ENCODE results near the gene PDE10A. TPM values are rescaled to one million over a fixed set of nuclear protein-coding genes. Genes with fewer than 3 reads are reported as not detected.

The PDE10A gene
- total RNA-seq, 2 experiments from 2014 or later = not detected

DNA sequence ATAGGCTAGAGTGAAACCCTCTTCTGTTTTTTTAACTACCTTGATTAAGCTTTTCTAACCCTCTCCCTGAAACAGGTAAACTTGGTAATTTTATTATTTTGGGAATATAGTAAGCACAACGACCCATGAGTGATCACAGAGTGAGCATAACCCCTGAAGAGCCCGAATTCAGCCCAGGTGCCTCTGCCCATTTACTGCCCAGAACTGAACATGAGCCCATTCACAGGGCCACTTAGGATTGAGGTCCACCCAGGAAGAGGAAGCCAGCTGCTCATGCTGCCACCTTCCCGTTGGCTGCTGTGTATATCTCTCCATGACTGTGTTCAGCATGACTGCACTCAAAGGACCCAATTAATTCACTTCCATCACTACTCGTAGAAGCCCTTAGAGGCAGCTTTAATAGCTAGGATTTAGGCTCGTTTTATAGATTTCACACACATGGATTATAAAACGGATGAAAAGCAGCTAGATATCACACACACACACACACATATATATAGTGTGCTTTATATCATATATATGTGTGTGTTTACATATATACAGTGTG, 8.3 kb upstream of the PDE10A start:
- no peak for ATAC-seq
- CTCF ChIA-PET = no interaction called here
- Mint-ChIP-seq H3K4me1 (no peaks in the 10 kb centered on the region), H3K27ac (no peak overlapping the region), H3K27me3 (peaks cover 10% of the 10 kb centered on the region), H3K36me3 (no peaks in the 10 kb centered on the region), H3K9me3 (ENCODE audit: low read depth) (no peaks in the 10 kb centered on the region), H3K4me3 (no peak overlapping the region)
- DNase-seq = no peak

DNA sequence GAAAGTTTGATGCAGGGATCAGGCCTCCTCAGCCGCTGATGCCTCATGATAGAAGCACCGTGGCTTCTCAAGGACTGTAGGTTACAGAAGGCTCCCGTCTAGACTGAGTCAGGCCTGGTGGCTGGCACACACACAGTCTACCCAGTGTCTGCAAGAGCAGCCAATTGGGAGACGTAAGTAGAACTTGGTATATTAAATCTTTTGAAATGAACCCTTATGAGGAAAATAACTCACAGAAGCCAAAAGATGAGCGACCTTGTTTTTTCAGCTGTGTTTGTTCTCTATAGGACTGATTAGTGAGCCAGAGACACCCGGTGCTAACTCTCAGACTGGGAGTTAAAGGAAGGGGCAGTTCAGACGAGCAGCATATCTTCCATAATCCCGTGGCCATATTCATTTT, 5.9 kb upstream of the PDE10A start:
- no peak for DNase-seq
- CTCF ChIA-PET = no interaction called here
- no peaks in the 10 kb centered on the region for H3K9me3 Mint-ChIP-seq (ENCODE audit: low read depth)
- peaks cover 3% of the 10 kb centered on the region for H3K4me1 Mint-ChIP-seq
- no peak for ATAC-seq
- peaks cover 27% of the 10 kb centered on the region for H3K27me3 Mint-ChIP-seq
- H3K27ac Mint-ChIP-seq = no peak overlapping the region
- H3K36me3 Mint-ChIP-seq = peaks cover 3% of the 10 kb centered on the region
- no peak overlapping the region for H3K4me3 Mint-ChIP-seq

DNA sequence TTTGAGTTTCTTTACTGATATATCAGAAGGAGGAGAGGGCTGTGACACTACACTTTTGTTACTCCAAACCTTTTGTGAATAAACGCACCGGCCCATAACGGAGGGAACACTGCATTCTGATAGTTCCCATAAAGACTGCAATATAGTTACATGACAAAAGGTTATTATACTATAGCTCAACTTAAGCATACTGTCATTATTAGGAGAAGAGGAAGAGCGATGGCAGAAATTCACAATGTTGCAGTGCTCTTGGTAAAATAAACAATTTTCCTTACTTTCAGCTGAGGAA, 2.3 kb upstream of the PDE10A start:
- CTCF ChIA-PET = no interaction called here
- DNase-seq (no peak), ATAC-seq (no peak)
- H3K4me1 Mint-ChIP-seq = peaks cover 3% of the 10 kb centered on the region
- H3K36me3 Mint-ChIP-seq = peaks cover 5% of the 10 kb centered on the region
- no peaks in the 10 kb centered on the region for H3K9me3 Mint-ChIP-seq (ENCODE audit: low read depth)
- H3K27ac Mint-ChIP-seq = no peak overlapping the region
- no peak overlapping the region for H3K4me3 Mint-ChIP-seq
- H3K27me3 Mint-ChIP-seq = peaks cover 44% of the 10 kb centered on the region

DNA sequence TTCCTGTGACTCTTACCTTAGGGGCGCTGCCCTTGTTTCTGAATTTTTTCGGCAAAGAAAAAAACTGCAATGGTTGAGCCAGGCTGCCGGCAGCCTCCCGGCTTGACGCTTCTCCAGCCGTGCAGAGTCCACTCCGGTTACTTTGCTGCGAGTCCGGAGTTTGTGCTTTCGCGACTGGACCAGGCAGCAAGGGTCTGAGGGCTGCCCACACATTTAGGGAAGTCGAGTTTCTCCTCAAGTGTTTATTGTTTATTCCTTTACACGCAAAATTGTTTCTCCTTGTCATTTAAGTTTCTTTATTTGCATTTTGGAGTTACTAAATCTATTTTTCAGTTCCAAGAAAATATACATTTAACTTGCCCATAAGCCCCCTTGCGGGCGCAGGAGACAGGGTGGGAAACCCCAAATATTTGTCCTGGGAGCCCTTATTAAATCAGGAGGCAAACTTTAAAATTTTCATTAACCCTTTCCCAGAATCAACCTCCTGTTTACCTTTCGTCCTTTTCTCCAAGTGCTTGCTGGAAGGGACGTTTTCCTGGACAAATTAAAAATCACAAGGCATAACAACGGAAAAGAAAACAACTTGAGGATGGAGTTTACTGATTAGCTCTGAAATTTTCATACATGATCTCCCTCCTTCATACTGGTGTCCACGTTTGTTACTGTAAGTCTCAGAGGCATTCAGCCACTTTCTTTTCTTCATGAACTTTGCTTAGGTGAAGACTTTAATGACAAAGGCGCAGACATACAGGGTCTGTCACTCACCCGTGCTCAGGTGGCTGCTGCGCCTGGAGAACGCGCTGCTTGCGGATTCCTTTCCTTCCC, 1.7 kb upstream of the PDE10A start:
- Mint-ChIP-seq H3K36me3 (peaks cover 5% of the 10 kb centered on the region), H3K27ac (peak overlapping the region; percentile 46), H3K9me3 (ENCODE audit: low read depth) (no peaks in the 10 kb centered on the region), H3K27me3 (peaks cover 48% of the 10 kb centered on the region), H3K4me1 (peaks cover 3% of the 10 kb centered on the region), H3K4me3 (no peak overlapping the region)
- CTCF ChIA-PET = no interaction called here
- DNase-seq (no peak), ATAC-seq (no peak)

DNA sequence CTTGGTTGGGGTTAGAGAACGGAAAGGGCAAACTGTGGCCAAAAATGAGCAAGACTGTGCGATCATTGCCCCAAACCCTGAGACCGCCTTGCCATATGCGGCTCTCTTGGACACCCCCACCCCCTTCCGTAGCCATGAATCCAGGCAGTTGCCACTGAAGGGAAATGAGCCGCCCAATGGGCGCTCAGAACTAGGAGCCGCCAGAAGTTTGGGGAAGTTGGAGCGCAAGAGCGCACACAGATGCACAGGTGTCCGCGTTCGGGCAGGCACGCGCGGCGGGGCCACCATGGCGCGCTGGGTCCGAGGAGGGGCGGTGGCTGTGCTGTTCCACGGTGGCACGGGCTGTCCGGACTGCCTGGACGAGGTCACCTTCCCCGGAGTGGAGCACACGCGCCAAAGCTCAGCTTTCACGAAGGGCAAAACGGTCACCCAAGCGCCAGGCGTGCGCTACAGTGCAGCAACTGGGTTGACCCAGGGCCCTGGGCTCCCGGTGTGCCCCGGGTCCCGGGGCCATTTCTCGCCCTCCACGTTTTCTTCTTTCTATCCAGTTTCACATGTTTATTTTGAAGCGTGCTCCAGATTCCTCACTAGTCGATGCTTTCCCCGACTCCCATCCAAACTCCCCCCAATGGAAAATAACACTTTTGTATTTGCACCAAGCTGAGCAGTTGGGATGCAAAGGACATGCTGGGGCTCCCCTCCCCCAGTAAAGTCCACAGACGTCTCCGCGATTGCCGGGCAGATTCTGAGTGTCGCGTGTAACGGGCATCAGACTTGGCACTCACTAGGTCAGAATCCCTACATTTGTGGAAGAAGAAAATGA, 906 bp upstream of the PDE10A start:
- Mint-ChIP-seq H3K4me1 (peaks cover 3% of the 10 kb centered on the region), H3K9me3 (ENCODE audit: low read depth) (no peaks in the 10 kb centered on the region), H3K4me3 (no peak overlapping the region), H3K27me3 (peaks cover 55% of the 10 kb centered on the region), H3K36me3 (peaks cover 5% of the 10 kb centered on the region), H3K27ac (peak overlapping the region; percentile 46)
- CTCF ChIA-PET = no interaction called here
- DNase-seq = no peak
- no peak for ATAC-seq

DNA sequence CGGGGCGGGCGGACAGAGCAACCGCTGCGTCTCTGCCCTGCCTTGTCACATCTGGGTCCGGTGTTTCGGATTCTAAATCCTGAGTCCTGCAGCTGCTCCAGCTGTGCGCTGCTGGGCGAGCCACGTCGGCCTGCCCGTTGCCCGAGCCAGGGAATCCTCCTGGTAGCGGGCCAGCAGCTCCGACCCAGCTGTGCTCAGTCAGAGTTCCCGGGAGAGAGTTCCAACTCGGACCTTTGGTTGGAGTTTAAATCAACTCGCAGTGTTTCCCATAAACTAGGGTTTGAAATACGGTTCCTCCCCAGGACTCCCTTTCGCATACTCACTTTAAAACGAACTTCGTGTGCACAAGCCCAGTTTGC, 315 bp upstream of the PDE10A start:
- ATAC-seq (no peak), DNase-seq (no peak)
- peak overlapping the region; percentile 11 for H3K27ac Mint-ChIP-seq
- no peak overlapping the region for H3K4me3 Mint-ChIP-seq
- CTCF ChIA-PET = no interaction called here
- no peaks in the 10 kb centered on the region for H3K9me3 Mint-ChIP-seq (ENCODE audit: low read depth)
- peaks cover 56% of the 10 kb centered on the region for H3K27me3 Mint-ChIP-seq
- peaks cover 5% of the 10 kb centered on the region for H3K36me3 Mint-ChIP-seq
- peaks cover 3% of the 10 kb centered on the region for H3K4me1 Mint-ChIP-seq

DNA sequence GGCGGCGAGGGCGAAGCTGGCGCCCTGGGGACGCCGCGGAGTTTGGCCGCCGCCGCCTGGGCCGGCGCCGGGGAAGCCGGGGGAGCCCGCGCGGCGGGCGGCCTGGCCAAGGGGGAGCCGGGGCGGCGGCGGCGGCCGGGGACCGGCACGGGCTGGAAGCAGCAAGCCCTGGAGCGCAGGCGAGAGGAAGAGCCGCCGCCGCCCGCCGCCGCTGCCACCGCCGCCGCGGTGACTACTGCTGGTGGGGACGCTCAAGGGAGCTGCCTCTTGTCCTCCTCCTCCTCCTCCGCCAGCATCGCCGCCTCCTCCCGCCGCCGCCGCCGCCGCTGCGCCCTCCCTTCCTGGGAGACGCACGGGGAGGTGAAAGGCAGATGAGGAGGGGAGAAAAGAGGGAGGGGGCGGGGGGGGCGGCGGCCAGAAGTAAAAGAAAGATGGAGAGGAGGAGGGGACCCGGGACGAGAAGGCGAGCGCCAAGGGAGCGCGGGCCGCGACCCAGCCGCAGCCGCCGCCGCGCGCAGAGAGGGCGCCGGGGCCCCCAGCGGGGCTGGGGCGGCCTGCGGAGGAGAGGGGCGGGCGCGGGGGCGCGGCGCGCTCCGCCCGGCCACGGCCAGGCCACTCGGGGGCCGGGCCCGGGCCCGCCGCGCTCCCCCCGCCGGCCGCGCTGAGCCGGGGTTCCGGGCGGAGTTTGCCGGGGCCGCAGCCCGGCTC, 846 bp downstream of the PDE10A start:
- Mint-ChIP-seq H3K4me1 (peaks cover 3% of the 10 kb centered on the region), H3K4me3 (no peak overlapping the region), H3K9me3 (ENCODE audit: low read depth) (no peaks in the 10 kb centered on the region), H3K27ac (no peak overlapping the region), H3K27me3 (peaks cover 62% of the 10 kb centered on the region), H3K36me3 (peaks cover 5% of the 10 kb centered on the region)
- ATAC-seq = no peak
- CTCF ChIA-PET = no interaction called here
- DNase-seq = no peak

DNA sequence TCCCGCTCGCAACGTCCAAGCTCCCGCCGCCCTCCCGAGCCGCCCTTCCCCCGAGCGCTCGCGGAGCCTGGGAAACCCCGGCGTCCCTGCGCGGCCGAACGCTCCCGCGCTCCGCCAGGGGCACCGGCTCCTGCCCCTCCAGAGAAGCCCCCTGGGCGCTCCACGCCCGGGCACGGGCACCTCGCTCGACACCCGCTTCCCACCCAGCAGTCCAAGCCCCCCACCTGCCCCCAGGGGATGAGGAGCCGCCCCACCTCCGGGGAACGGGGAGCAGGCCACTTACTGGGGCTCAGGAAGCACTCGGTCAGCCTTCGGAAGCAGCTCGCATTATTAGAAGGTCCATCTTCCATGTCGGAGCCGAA, 1.4 kb downstream of the PDE10A start:
- Mint-ChIP-seq H3K36me3 (peaks cover 5% of the 10 kb centered on the region), H3K9me3 (ENCODE audit: low read depth) (no peaks in the 10 kb centered on the region), H3K27me3 (peaks cover 59% of the 10 kb centered on the region), H3K4me3 (no peak overlapping the region), H3K27ac (no peak overlapping the region), H3K4me1 (peaks cover 3% of the 10 kb centered on the region)
- ATAC-seq (no peak), DNase-seq (no peak)
- CTCF ChIA-PET = no interaction called here

DNA sequence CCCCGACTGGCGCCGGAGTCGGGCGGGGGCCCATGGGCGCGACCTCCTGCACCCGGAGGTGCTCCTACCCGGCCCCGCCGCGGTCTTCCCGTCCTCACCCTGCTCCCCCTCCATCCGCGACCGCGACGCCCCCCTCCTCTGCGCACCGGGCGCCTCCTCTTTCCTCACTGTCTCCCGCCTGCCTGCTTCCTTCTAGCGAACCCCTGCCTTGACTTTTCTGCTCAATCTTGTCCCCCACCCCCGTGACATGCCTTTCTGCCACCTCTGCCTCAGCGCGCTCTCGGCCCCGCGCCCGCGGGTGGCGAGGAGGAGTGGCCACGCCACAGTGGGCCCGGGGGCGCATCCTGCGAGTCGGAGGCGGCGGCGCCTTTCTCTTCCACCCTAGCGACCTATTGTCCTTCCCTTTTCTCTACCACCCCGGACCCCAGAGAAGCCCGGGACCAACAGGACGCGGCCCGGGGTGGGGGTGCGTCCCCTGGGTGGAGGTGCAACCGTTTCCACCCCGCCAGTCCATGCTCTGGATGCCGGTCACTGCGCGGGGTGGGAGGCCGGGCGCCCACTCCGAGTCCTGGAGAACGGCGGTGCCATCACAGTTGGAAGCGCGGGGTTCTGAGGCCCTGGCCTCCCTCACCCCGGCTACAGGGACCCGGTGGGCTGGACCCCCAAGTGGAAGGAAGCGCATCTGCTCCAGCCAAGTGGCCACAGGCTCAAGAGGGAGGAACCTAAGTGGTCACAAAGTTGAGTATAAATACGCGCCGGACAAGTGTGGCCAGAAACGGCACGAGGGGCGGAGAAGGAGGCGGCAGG, 2.0 kb downstream of the PDE10A start:
- no peak for DNase-seq
- Mint-ChIP-seq H3K27me3 (peaks cover 55% of the 10 kb centered on the region), H3K4me3 (no peak overlapping the region)

DNA sequence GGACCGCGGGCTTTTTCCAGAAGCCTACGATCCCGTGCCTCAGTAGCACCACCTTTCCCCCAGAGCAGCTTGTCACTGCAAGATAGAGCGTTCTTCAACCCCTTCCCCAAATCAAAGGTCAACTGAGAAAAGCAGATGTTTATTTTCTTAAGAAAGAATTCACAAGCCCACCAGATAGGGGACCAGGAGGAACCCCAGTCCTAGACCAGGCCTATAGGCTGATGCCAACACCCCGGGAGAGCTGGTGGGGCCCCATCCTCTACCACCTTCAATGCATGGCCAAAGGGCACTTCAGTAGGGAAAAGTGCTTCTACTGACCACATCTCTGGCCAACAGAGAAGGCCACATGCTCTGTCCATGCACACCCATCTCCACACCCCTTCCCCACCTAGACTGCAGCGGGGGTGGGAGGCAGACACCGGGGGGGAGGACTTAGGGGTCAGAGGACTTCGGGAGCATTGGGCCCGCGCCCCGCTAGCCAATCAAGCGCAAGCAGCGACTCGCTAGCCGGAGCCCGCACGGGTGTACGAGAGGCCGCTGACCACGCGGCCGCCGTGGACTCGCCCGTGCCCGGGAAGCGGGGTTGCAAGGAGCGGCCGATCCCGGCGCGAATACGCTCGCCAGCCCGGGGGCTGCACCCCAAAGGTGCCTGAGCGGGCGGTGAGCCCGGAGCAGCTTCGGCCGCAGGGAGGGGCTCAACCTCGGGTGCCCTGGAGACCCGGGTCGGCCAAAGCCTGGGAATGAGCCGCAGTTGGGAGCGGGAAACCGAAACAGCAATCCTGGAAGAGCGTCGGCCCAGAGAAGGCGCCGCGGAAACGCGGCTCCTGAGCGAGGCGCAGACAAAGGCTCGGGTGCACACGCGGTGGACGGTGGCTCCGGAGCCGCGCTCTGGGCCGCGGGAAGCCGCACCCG, 2.8 kb downstream of the PDE10A start:
- H3K36me3 Mint-ChIP-seq = peaks cover 5% of the 10 kb centered on the region
- H3K4me1 Mint-ChIP-seq = peaks cover 3% of the 10 kb centered on the region
- CTCF ChIA-PET = no interaction called here
- ATAC-seq = no peak
- H3K9me3 Mint-ChIP-seq (ENCODE audit: low read depth) = no peaks in the 10 kb centered on the region
- DNase-seq = no peak
- no peak overlapping the region for H3K4me3 Mint-ChIP-seq
- no peak overlapping the region for H3K27ac Mint-ChIP-seq
- H3K27me3 Mint-ChIP-seq = peaks cover 52% of the 10 kb centered on the region

More for the DNA sequence above, 2.0 kb downstream of the PDE10A start:
- peaks cover 3% of the 10 kb centered on the region for H3K4me1 Mint-ChIP-seq
- H3K36me3 Mint-ChIP-seq = peaks cover 5% of the 10 kb centered on the region
- no peak for ATAC-seq
- no peaks in the 10 kb centered on the region for H3K9me3 Mint-ChIP-seq (ENCODE audit: low read depth)
- CTCF ChIA-PET = no interaction called here
- no peak overlapping the region for H3K27ac Mint-ChIP-seq

DNA sequence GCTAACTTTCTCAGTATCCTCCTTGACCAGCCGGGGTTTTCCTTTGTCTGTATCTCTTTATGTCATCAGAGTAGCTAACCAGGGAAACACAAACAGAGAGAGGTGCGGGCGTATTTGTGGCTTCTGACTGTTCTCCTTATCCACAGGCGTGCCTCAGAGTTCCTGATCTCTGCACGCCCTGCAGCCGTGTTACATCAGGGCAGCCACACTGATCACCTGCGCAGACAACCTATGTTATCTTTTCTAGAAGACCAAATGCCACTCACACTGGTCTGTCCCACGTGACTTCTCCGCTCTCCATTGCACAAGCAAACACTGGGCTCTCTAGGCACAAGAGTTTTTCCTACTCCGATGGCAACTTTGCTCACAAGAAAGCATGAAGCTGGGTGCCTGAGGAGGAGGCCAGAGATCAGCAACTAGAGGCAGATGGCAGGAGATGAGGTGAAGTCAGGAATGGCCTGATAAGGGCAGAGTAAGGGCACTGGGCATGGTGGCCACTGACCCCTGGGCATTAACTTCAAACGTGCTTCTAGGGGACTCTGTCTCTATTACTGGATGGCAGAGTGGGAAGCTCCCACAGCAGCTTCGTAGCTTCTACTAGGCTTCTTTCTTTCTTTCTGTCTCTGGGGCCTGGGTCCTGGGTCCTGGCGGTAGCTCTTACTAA, 4.5 kb downstream of the PDE10A start:
- no peak for DNase-seq
- peaks cover under 1% of the 10 kb centered on the region for H3K36me3 Mint-ChIP-seq
- H3K4me3 Mint-ChIP-seq = no peak overlapping the region
- no peaks in the 10 kb centered on the region for H3K9me3 Mint-ChIP-seq (ENCODE audit: low read depth)
- CTCF ChIA-PET = interaction anchor here (0.6 kb wide), 1 partner anchor 224 kb away, joined by 3 read pairs; no protein-coding TSS in a partner anchor
- H3K27ac Mint-ChIP-seq = no peak overlapping the region
- no peak for ATAC-seq
- no peaks in the 10 kb centered on the region for H3K4me1 Mint-ChIP-seq
- peaks cover 35% of the 10 kb centered on the region for H3K27me3 Mint-ChIP-seq

DNA sequence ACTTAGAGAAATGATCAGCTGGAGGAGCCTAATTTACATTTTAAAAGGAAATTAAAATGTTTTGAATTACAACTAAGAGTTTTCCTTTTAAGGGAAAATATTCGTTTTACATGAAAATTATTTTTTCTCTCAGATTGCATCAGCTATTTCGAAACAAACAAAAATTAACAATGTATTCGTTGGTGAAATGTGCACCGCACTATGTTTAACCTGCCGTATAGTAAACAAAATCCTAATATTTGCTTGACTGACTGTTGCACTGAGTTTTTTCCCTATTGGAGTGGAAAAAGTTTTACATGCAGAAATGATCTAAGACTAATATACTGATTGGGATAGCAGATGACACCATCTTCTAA, 5.7 kb downstream of the PDE10A start:
- CTCF ChIA-PET = no interaction called here
- H3K4me1 Mint-ChIP-seq = no peaks in the 10 kb centered on the region
- no peak overlapping the region for H3K4me3 Mint-ChIP-seq
- no peak overlapping the region for H3K27ac Mint-ChIP-seq
- DNase-seq (no peak), ATAC-seq (no peak)
- peaks cover 32% of the 10 kb centered on the region for H3K27me3 Mint-ChIP-seq
- no peaks in the 10 kb centered on the region for H3K36me3 Mint-ChIP-seq
- no peaks in the 10 kb centered on the region for H3K9me3 Mint-ChIP-seq (ENCODE audit: low read depth)
